OCI-LY7 (cell line): ENCODE measurements around the gene LRIG3. TPM values are rescaled to one million over a fixed set of nuclear protein-coding genes. Genes with fewer than 3 reads are reported as not detected.

Experiments used
- BruUV-seq: library from RNA; stranded (reverse); fragments of 400-500 nt; replicated peaks from 2 replicates; lab custom pipeline; 2021; lab: Mats Ljungman, UMichigan
- CTCF ChIA-PET: fragments of 300-600 bp; sonication (Branson Sonifier 250); formaldehyde crosslinking; loops from one replicate; lab custom pipeline; 2022; ENCODE audit warnings: antibody characterized with exemption; ENCODE audit not compliant: unreplicated experiment; lab: Charles Lee
- POLR2A ChIA-PET: fragments of 300-600 bp; sonication (Branson Sonifier 250); formaldehyde crosslinking; loops from one replicate; lab custom pipeline; 2022; ENCODE audit warnings: antibody characterized with exemption; lab: Charles Lee
- DNase-seq: peaks from one replicate; pipeline ENCODE4 v3.0.0-alpha.2; 2015; ENCODE audit warnings: low spot score
- H2AFZ ChIP-seq: fragments of 200-600 bp; sonication (generic), shearing (Covaris generic); 2 replicates; pipeline ENCODE4 v1.6.1; 2014; ENCODE audit warnings: mild to moderate bottlenecking, antibody characterized with exemption, low read length, moderate library complexity
- H3K27ac ChIP-seq: fragments of 200-600 bp; sonication (generic); 2 replicates; pipeline ENCODE4 v1.5.1; 2014; ENCODE audit warnings: mixed run types, low read depth, mild to moderate bottlenecking, moderate library complexity, low read length, inconsistent platforms; ENCODE audit not compliant: poor library complexity, severe bottlenecking
- H3K36me3 ChIP-seq: fragments of 200-600 bp; sonication (generic); 2 replicates; pipeline ENCODE4 v1.6.1; 2014; ENCODE audit warnings: mild to moderate bottlenecking, antibody characterized with exemption, low read length, moderate library complexity, mixed read lengths; ENCODE audit not compliant: insufficient read depth
- H3K4me1 ChIP-seq: fragments of 200-600 bp; sonication (generic); 2 replicates; pipeline ENCODE4 v1.5.1; 2014; ENCODE audit warnings: mild to moderate bottlenecking, low read length; ENCODE audit not compliant: insufficient read depth, poor library complexity, severe bottlenecking
- H3K4me2 ChIP-seq: fragments of 200-600 bp; sonication (generic); 2 replicates; pipeline ENCODE4 v1.6.1; 2014; ENCODE audit warnings: mild to moderate bottlenecking, low read length
- H3K4me3 ChIP-seq: fragments of 200-600 bp; sonication (generic); 2 replicates; pipeline ENCODE4 v1.5.1; 2014; ENCODE audit warnings: mild to moderate bottlenecking, low read depth, low read length; ENCODE audit not compliant: poor library complexity, severe bottlenecking
- H3K79me2 ChIP-seq: fragments of 200-600 bp; sonication (generic); 2 replicates; pipeline ENCODE4 v1.6.1; 2016; ENCODE audit warnings: low read depth, mild to moderate bottlenecking, low read length, moderate library complexity, mixed read lengths; ENCODE audit not compliant: insufficient read depth
- H3K9me2 ChIP-seq: fragments of 200-600 bp; sonication (generic); 2 replicates; pipeline ENCODE4 v1.6.1; 2016; ENCODE audit warnings: mild to moderate bottlenecking, low read length, mixed read lengths; ENCODE audit not compliant: insufficient read depth
- H3K9me3 ChIP-seq: fragments of 200-600 bp; sonication (generic); 2 replicates; pipeline ENCODE4 v1.6.1; 2014; ENCODE audit warnings: mild to moderate bottlenecking, mixed run types, low read length, mixed read lengths
- H4K20me1 ChIP-seq: fragments of 200-600 bp; sonication (generic); 2 replicates; pipeline ENCODE4 v1.6.1; 2014; ENCODE audit warnings: mild to moderate bottlenecking, antibody characterized with exemption, low read length, moderate library complexity, mixed read lengths; ENCODE audit not compliant: insufficient read depth
- CTCF ChIP-seq: fragments of 200-600 bp; sonication (generic); conservative IDR thresholded peaks from 2 replicates; pipeline ENCODE4 v1.5.1; 2014; ENCODE audit warnings: mild to moderate bottlenecking, antibody characterized with exemption, low read length, moderate library complexity, mixed read lengths
- EZH2phosphoT487 ChIP-seq: fragments of 200-600 bp; sonication (generic); IDR thresholded peaks from 2 replicates; pipeline ENCODE4 v1.6.1; 2018; ENCODE audit warnings: low read depth, borderline replicate concordance, mild to moderate bottlenecking, mixed run types, antibody characterized with exemption, low read length, moderate library complexity, mixed read lengths
- intact Hi-C: fragments of 100-400 bp; cut with micrococcal nuclease; formaldehyde crosslinking; loops from one replicate; pipeline ENCODE4 v1.10.0; 2022; ENCODE audit not compliant: unreplicated experiment
- total RNA-seq, 2 experiments: library from RNA; depleted of rRNA in 1 of 2; stranded (reverse); fragments of >200 nt in 1 of 2; shearing (Covaris generic) in 1 of 2; gene quantifications; 2 replicates each; pipeline ENCODE4 v1.2.3, GENCODE V29; 2014 to 2022

Gene LRIG3
- total RNA-seq, 2 experiments from 2014 or later = not detected

GRCh38 chr12:58922849-58923248, 2.5 kb upstream of the LRIG3 start:
- no peak overlapping the region for H3K4me2 ChIP-seq
- H3K79me2 ChIP-seq = no peaks in the 10 kb centered on the region
- no peak overlapping the region for H3K27ac ChIP-seq
- no peaks in the 10 kb centered on the region for H3K36me3 ChIP-seq
- H2AFZ ChIP-seq = no peak overlapping the region
- CTCF ChIA-PET = no interaction called here
- no TSS peak for BruUV-seq
- DNase-seq = no peak
- H3K9me3 ChIP-seq = no peaks in the 10 kb centered on the region
- POLR2A ChIA-PET = no interaction called here
- H3K9me2 ChIP-seq = no peaks in the 10 kb centered on the region
- TF ChIP-seq EZH2phosphoT487 (no peak), CTCF (no peak)
- no peaks in the 10 kb centered on the region for H4K20me1 ChIP-seq
- intact Hi-C loops = no loop called here
- no peaks in the 10 kb centered on the region for H3K4me1 ChIP-seq
- H3K4me3 ChIP-seq = no peak overlapping the region

- Histone ChIP-seq H3K4me2 (no peak overlapping the region), H3K9me3 (no peaks in the 10 kb centered on the region), H3K27ac (no peak overlapping the region), H3K36me3 (no peaks in the 10 kb centered on the region), H4K20me1 (no peaks in the 10 kb centered on the region), H3K4me1 (no peaks in the 10 kb centered on the region), H3K4me3 (no peak overlapping the region), H2AFZ (no peak overlapping the region), H3K9me2 (no peaks in the 10 kb centered on the region), H3K79me2 (no peaks in the 10 kb centered on the region)
- no TSS peak for BruUV-seq
- intact Hi-C loops = no loop called here
- no peak for DNase-seq
- ChIA-PET POLR2A (interaction anchor here (0.5 to 0.6 kb wide), 2 partner anchors 84 to 332 kb away, joined by 3 to 4 read pairs; no protein-coding TSS in a partner anchor), CTCF (no interaction called here)
- no peak for TF ChIP-seq CTCF
- TF ChIP-seq EZH2phosphoT487 = no peak
Measured at GRCh38 chr12:58920961-58921861, 907 bp upstream of the LRIG3 start.
